DND-41 (cell line): ENCODE results near the gene SYNE1.

Experiments
- CTCF ChIP-seq: IDR thresholded peaks from 2 replicates; pipeline ENCODE4 v1.5.1; 2012; ENCODE audit warnings: borderline replicate concordance, low read length, moderate library complexity, mild to moderate bottlenecking; ENCODE audit not compliant: poor library complexity, severe bottlenecking; ENCODE audit errors: extremely low read depth
- EZH2 ChIP-seq: IDR thresholded peaks from 3 replicates; pipeline ENCODE4 v1.6.1; 2012; ENCODE audit warnings: borderline replicate concordance, low read depth, mild to moderate bottlenecking, moderate library complexity, low read length, inconsistent platforms; ENCODE audit not compliant: severe bottlenecking

GRCh38 chr6:152164957-152165356 lies 472.2 kb downstream of the SYNE1 start:
- TF ChIP-seq CTCF (no peak), EZH2 (no peak)
